Psoas muscle (tissue), 8 donors: ENCODE measurements around the gene PLXNC1. TPM values are rescaled to one million over a fixed set of nuclear protein-coding genes. Genes with fewer than 3 reads are reported as not detected.
A peak's percentile ranks its signal among the peaks of the same experiment; 100 is the strongest.

Experiments
- ATAC-seq, 4 donors: fragments of 200-7000 bp; cut with Tn5 transposase; one replicate each; pipeline ENCODE4 v1.9.1; 2020; ENCODE audit warnings: moderate library complexity in 3 of 4, mild to moderate bottlenecking in 2 of 4
- DNase-seq, 2 donors: peaks; one replicate each; pipeline ENCODE4 v3.0.0-alpha.2; 2020
- H3K27ac ChIP-seq: fragments of 200-600 bp; one replicate; pipeline ENCODE4 v1.8.0; 2022
- H3K27me3 ChIP-seq, 3 donors: fragments of 200-600 bp in 1 of 3; one replicate each; pipeline versions ENCODE4 v1.6.1 to v1.8.0; 2013 to 2022; ENCODE audit warnings: low read length in 2 of 3, mild to moderate bottlenecking in 2 of 3, moderate library complexity in 1 of 3; ENCODE audit not compliant: insufficient read depth in 3 of 3
- H3K36me3 ChIP-seq, 2 donors: fragments of 200-600 bp in 1 of 2; one replicate each; pipeline versions ENCODE4 v1.6.1 to v1.8.0; 2013 to 2022; ENCODE audit warnings: low read depth in 1 of 2, mild to moderate bottlenecking in 1 of 2, moderate library complexity in 1 of 2; ENCODE audit not compliant: insufficient read depth in 1 of 2
- H3K4me1 ChIP-seq: fragments of 200-600 bp; one replicate; pipeline ENCODE4 v1.8.0; 2022
- H3K4me3 ChIP-seq: fragments of 200-600 bp; one replicate; pipeline ENCODE4 v1.8.0; 2022; ENCODE audit warnings: mild to moderate bottlenecking
- H3K9me3 ChIP-seq: fragments of 200-600 bp; one replicate; pipeline ENCODE4 v1.8.0; 2022
- WGBS, 3 donors: extraction: QIAGEN DNeasy Blood & Tissue Kit; methylation state at CpG; one replicate each; pipeline versions ENCODE4 v1.1.6 to v1.1.7; 2013; 5-methylcytosine and 5-hydroxymethylcytosine counted together
- intact Hi-C, 2 donors: fragments of 100-400 bp; cut with DNase I; formaldehyde crosslinking; loops; one replicate each; pipeline versions ENCODE4 v1.11.0 to v1.14.2; 2022
- polyA plus RNA-seq, 3 donors: library from polyadenylated mRNA; stranded (reverse); fragments of 200-250 nt; gene quantifications; one replicate each; pipeline ENCODE4 v1.2.3, GENCODE V29; 2013
- total RNA-seq, 4 donors: library from RNA; stranded (reverse); fragmentation: NEBNext Ultra II Directional in 2 of 4; extraction: Animal tissue kit (Norgen Biotek cat#: 25700) in 2 of 4; gene quantifications; one replicate each; pipeline versions ENCODE4 v1.2.1 to v1.2.4, GENCODE V29; 2021 to 2023
- TF ChIP-seq, protein P1 (sequence below): fragments of 200-600 bp; IDR thresholded peaks from one replicate; pipeline ENCODE4 v1.8.0; 2022; ENCODE audit warnings: antibody characterized with exemption
- donor health status: healthy with polysubstance abuse.
- donor health status: DM: no; HTN: no; CAD: no; lungs with moderate emphysema.
- donor health status: Bipolar disorder and iron deficiency.
- donor health status: healthy.
- donor health status: DM: yes; HTN: yes; CAD: no.
- donor health status: DM: no; HTN: no; CAD: no.
- donor health status: DM: no; HTN: no; CAD: no.
- donor health status: DM: yes; HTN: yes; CAD: no.

The PLXNC1 gene
- total and polyA plus RNA-seq, 7 donors, result 0.18 to 4.0 (median 0.52) TPM

DNA sequence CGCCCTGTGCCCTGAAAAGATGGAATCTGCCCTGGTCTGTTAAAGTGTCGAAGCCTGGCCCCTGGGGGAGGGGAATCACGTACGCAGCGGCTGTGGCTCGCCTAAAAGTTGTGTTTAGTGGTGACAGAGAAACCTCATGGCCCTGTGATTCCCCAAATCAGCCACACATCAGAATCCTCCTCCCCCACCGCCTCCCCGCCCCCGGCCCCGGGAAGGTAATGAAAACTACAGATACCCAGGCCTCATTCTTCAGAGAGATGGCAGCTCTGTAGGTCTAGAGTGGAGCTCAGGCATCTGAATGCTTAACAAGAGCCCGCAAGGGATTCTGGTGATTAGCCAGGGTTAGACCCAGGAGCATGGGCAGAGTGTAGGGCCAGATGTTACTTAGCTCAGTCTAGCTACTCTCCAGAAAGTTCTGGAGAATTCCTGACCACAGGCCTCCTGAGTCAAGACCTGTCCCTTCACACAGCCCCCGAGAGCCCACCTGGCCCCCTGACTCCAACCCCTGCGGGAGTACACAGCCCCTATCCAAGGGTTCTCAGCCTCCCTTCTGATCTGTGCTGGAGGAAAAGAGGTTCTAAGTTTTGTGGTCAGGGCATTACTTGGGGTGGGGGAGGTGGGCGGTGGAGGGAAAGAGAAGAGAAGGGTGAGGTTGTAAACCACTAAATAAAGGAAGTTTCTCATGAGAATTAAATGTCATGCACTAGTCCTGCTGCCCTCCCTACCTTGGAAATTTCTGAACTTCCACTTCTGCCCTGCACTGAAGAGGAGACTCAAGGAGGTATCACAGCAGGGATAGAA, 114.8 kb downstream of the PLXNC1 start:
- intact Hi-C loops, result no loop called here
- Histone ChIP-seq H3K27ac (peak overlapping the region; percentile 82), H3K4me1 (peaks cover 40% of the 10 kb centered on the region), H3K9me3 (no peaks in the 10 kb centered on the region), H3K27me3 (no peaks in the 10 kb centered on the region), H3K4me3 (peak overlapping the region; percentile 73), H3K36me3 (no peaks in the 10 kb centered on the region)
- TF ChIP-seq, protein P1, sequence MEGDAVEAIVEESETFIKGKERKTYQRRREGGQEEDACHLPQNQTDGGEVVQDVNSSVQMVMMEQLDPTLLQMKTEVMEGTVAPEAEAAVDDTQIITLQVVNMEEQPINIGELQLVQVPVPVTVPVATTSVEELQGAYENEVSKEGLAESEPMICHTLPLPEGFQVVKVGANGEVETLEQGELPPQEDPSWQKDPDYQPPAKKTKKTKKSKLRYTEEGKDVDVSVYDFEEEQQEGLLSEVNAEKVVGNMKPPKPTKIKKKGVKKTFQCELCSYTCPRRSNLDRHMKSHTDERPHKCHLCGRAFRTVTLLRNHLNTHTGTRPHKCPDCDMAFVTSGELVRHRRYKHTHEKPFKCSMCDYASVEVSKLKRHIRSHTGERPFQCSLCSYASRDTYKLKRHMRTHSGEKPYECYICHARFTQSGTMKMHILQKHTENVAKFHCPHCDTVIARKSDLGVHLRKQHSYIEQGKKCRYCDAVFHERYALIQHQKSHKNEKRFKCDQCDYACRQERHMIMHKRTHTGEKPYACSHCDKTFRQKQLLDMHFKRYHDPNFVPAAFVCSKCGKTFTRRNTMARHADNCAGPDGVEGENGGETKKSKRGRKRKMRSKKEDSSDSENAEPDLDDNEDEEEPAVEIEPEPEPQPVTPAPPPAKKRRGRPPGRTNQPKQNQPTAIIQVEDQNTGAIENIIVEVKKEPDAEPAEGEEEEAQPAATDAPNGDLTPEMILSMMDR, result no peak
- DNase-seq (no peak), ATAC-seq (no peak)
- 74 to 84% (median 75%) methylated on average over 14 of the region's 14 CpGs for WGBS, 3 donors

DNA sequence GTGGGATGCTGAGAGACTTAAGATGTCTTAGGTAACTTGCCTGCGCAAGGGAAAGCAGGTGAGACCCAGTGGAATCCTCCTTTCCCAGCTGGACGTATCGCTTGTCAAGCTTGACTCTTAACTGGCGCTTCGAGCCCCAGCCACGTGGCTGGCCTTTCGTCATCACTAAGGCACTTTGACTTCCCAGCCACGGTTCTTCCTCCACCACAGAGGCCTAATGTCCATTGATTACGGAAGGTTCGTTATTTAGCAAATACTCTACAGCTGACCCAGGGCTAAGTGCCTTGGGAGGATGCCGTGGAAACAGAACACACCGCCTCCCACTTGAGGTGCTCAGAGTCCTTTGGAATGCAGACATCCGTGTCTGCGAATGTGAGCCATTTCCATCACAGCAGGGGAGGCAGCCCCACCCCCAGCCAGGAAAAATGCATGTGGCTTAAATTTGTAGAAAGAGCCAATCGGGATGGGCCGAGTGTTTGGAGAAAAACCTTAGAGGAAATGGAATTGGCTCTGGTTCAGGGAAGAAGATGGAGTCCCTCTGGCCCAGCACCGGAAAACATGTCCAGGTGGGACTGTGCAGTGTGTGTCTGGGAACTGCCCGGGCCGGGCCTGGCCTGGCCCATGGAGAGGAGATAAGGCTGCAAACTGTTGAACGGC, 115.7 kb downstream of the PLXNC1 start:
- Histone ChIP-seq H3K9me3 (no peaks in the 10 kb centered on the region), H3K4me3 (no peak overlapping the region), H3K4me1 (peaks cover 40% of the 10 kb centered on the region), H3K27ac (peak overlapping the region; percentile 13), H3K27me3 (no peaks in the 10 kb centered on the region), H3K36me3 (no peaks in the 10 kb centered on the region)
- ATAC-seq (no peak), DNase-seq (no peak)
- TF ChIP-seq, protein P1, result no peak
- WGBS, 3 donors, result 69 to 76% (median 76%) methylated on average over 20 of the region's 20 CpGs
- intact Hi-C loops, result no loop called here

GRCh38 chr12:94264736-94265485, 116.5 kb downstream of the PLXNC1 start:
- TF ChIP-seq, protein P1, result no peak
- Histone ChIP-seq H3K27ac (peak overlapping the region; percentile 43), H3K4me1 (peaks cover 40% of the 10 kb centered on the region), H3K36me3 (no peaks in the 10 kb centered on the region), H3K9me3 (no peaks in the 10 kb centered on the region), H3K27me3 (no peaks in the 10 kb centered on the region), H3K4me3 (no peak overlapping the region)
- intact Hi-C loops, result no loop called here
- whole genome bisulfite sequencing, 3 donors, result 78 to 85% (median 84%) methylated on average over 19 of the region's 19 CpGs
- ATAC-seq (no peak), DNase-seq (no peak)

- H3K4me3 ChIP-seq, result no peak overlapping the region
- H3K9me3 ChIP-seq, result no peaks in the 10 kb centered on the region
- TF ChIP-seq, protein P1, result no peak
- no peaks in the 10 kb centered on the region for H3K36me3 ChIP-seq
- intact Hi-C loops, result no loop called here
- H3K27me3 ChIP-seq, result no peaks in the 10 kb centered on the region
- ATAC-seq (peak in 3 of 4 donors; percentile 39 to 51 (median 48)), DNase-seq (no peak)
- WGBS, 3 donors, result 27 to 31% (median 30%) methylated on average over 7 of the region's 7 CpGs
- peak overlapping the region; percentile 43 for H3K27ac ChIP-seq
- H3K4me1 ChIP-seq, result peaks cover 40% of the 10 kb centered on the region
Measured at GRCh38 chr12:94265539-94265938, 117.2 kb downstream of the PLXNC1 start.
